ENCODE data around the gene HOXC5.

Gene HOXC5

DNA sequence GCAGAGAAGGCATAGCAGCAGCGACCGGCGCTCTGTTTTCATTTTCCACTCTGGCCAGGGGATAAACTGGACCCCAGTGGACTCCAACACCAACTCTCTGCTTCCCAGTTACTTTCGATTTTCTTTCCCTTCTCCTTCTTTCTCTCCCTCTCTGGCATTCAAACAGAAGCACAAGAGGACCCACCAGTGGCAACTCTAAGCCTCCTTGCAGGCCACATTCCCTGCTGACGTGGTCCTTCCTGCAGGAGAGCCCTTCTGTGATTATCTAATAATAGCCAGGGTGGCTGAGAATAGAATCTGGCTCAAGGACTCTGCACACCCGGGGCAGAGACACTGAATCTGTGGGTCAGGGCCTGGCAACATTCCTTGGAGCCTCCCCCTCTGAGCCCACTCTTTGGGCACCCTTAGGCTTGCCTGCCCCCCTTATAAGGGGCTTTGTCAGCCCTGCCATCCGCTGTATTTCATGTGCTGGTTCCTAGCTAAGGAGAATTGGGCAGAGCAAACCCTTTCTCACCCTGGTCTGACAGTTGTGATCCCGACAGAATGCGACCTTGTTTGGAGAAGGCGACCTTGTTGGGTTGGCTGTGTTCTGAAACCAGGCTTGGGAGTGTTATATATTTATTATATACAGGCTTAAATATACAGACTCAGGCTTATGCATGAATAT is 12.8 kb upstream of the HOXC5 start:
- no peak for DNase-seq (ENCODE audit: low spot score)

DNA sequence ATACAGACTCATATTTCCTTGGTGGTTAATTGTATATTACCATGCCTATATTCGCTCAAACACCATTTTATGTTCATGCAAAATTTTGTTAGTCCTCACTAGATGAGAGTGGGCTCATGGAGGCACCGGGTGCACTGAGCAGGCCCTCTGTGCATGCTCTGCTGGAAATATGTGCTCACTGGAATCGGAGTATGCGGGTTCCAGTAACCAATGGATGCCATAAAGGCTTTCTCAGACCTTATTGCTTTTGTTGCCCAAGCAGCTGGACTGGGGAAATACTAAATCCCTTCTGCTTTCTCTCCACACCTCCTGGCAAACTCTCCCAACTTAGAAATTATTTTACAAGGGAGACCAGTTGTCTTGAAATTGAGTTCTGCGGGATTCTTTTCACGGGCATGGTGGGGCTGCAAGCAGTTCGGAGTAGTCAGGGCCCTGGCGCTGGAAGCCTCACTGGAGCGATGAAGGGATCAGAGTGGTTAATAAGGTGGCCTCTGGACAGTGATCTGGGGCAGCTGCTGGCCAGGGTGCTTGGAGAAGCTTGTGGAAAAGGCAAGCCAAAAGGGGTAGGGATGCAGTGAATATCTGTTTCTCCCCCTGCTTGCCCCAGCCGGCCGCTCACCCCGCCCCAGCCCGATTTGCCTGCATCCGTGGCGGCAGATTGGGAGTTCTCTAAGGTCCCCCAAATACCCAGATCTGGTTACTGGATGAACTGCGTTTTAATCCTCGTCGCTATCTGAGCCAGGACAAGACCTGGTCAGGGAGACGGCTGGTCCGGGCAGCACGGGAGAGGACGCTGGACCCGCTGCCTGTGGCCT is 12.1 kb upstream of the HOXC5 start:
- no peak for DNase-seq (ENCODE audit: low spot score)

DNA sequence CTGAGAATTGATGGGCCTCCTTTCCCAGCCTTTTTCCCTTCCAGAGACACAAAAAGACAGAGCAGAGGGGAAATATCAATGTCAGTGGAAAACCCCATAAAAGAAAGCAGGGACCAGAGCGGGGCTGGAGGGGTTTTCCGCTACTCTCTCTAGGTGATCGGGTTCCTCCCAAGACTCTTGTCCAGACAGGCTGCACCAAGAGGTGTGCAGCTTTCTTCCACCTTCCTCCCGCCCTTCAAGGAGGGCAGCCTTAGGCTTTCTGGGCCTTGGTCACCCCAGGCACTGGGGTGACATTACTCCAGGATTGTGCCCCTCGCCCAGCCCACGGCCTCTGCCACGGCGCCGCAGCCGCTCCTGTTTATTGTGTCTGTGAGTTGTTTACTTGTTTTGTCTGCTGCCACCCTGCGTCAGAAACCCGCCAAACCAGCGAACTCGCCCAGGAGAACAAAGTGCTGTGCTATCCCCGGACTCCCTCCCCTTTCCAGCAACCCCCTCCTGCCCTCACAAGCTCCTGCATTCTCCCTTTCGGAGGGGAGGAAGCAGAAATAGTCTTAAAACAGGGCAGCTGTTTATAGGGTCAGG is 11.3 kb upstream of the HOXC5 start:
- no peak for DNase-seq (ENCODE audit: low spot score)

DNA sequence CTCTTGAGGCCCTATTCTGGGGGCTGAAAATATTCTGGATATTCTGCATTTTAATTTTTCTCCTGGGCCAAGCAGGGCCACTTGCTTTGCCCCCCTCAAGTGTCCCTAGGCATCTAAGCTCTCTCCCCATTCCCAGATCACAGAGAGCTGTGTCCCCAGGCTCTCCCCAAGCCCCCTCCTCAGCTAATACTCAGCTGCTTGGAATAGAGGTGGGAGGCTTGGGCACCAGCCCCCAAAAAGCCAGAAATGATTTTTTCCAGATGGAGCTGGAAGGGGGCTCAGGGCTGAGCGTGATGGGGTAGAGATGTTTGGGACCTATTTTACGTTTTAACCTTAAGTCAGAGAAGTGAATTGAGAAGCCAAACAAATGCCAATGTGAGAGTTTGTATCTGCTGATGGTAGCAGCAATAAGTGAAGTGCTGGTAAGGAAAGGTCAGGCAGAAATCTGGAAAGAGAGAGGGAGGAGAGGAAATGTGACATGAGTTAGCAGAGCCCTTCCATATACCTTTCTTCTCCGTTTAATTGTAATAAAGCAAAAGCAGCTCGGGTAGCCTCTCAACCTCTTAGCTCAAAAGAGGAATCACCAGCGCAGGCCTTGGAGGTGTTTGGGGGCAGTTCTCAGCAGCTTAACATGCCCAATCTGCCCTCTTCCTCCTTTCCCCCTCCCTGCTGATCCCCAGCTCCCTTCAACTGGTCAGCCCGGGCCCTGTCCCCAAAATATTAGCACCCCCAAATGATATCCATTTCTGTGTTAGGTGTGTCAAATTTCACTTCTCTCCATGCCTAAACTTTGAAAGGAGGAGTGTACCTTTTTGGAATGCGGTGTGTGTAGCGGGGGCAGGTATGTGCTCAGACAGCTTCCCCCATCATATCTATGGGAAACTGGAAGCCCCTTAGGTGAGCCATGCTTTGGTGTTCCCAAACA is 9.6 kb upstream of the HOXC5 start:
- DNase-seq (ENCODE audit: low spot score) = no peak

GRCh38 chr12:54024127-54024526 is 8.7 kb upstream of the HOXC5 start:
- DNase-seq (ENCODE audit: low spot score) = no peak

DNA sequence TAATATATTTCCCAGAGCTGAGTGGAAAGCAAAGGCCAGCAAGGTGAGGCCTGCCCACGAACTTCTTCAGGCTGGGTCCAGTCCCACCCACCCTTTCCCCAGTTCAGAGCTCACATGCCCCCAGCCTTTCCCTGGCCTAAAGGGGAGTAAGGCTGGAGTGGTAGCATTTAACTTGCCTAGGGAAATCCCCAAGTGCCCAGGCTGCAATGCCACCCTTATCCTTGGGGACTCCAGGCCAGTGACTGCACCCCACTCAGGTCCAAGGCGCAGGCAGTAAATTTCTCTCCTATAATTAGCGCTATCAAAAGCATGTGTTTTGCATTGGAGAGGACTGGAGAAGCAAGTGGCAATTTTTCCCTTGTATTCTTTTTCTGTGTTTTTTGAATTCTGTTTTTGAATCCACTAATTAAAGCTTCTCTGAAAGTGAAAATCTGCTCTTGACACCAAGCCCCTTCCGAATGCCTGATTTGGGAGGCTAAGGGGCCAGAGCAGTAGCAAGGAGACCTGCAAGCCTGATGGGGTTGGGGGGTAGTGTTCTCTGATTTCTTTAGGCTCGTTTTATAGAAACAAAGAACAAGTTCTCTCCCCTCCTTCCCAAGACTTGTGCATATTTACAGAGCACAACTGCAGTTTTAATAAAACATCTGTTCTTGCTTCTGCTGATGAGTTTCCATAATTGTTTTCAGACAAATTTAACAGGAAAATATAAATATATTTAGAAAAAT is 8.1 kb upstream of the HOXC5 start:
- no peak for DNase-seq (ENCODE audit: low spot score)

DNA sequence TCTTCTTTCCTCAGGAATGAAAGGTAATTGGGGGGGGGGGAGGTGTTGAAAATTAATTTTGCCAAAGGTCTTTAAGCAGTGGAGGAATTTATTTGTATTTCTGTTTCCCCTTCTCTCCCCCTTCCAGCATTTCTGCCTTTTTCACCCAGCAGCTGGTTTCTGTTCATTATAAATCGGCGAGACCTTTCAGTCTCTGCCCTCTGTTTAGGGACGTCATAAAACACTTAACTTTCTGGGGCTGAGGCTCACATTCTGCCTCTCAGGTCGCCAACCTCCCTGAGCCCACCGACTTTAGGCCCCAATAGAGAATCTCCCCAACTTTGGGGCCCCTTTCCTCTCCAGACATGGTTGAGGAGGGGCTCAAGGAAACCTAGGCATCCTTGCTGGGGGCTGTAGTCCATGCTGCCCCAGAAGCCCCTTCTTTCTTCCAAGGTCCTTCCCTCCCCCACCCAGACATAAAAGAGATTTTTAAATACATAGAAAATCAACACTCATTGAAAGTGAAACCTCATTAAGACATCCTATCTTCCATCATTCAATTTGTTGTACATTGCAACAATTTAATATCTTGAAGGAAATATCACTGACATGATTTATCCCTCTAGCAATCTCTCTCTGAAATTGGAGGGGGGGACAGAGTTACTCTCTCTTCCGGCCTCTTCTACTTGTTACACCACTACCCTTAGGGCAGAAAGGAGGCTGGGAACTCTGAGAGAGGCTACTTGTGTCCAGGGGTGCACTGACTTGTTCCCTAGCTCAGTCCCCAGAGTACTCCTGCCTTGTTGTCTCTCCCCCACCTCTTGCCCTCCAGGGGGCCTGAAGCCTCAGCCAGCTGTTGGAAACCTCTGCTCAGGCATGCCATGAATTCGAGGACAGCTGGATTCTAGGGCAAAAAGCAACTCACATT is 7.1 kb upstream of the HOXC5 start:
- no peak for DNase-seq (ENCODE audit: low spot score)

DNA sequence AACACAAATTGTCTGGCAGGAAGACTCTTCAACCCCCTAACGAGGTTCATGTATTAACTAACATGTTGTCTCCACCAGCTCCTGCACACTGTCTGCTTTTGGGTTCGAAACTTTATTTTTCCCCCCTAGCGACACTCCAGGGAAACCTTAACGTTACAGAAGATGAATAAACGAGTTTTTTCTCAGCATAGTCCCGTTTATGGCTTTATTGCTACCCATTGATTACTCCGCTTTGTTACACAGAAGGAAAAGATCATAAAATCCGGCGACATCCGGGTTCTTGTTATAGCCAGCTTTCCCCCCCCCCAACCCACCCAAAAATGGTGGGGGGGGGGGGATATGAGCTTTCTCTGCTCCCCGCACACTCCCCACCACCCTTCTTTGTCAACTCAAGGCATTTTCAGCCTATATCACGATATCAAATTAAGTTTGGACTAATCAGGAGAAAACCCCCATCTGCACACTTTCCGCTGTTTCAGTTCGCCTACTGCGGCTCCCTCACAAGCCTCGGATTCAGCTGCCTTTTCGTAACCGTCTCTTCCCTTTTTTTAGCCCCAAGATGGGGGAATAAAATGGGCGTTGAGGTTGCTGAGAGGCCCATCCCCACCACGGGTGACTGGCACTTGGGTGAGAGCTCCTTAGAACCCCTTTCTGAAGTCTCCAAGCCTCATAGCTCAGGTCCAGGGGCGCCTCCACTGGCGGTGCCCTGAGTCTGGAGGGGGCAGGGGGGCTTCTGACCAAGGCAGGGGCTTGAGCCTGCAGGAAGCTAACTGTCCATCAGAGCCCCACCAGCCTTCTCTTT is 6.0 kb upstream of the HOXC5 start:
- no peak for DNase-seq (ENCODE audit: low spot score)

- no peak for DNase-seq (ENCODE audit: low spot score)
Measured at GRCh38 chr12:54027442-54027786, 5.4 kb upstream of the HOXC5 start.

GRCh38 chr12:54028314-54029201 is 4.3 kb upstream of the HOXC5 start, which contains the start of gene HOXC6:
TSS of gene HOXC6 (plus strand) at chr12:54028440. CDS start at chr12:54028522, 82 bp downstream.
- no peak for DNase-seq (ENCODE audit: low spot score)

- no peak for DNase-seq (ENCODE audit: low spot score)
Measured at GRCh38 chr12:54029529-54030441, 3.1 kb upstream of the HOXC5 start.

DNA sequence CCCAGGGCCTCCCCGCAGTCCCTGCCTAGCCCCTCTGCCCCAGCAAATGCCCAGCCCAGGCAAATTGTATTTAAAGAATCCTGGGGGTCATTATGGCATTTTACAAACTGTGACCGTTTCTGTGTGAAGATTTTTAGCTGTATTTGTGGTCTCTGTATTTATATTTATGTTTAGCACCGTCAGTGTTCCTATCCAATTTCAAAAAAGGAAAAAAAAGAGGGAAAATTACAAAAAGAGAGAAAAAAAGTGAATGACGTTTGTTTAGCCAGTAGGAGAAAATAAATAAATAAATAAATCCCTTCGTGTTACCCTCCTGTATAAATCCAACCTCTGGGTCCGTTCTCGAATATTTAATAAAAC is 2.4 kb upstream of the HOXC5 start:
- no peak for DNase-seq (ENCODE audit: low spot score)

GRCh38 chr12:54030889-54031471 is 1.9 kb upstream of the HOXC5 start:
- DNase-seq (ENCODE audit: low spot score) = no peak

DNA sequence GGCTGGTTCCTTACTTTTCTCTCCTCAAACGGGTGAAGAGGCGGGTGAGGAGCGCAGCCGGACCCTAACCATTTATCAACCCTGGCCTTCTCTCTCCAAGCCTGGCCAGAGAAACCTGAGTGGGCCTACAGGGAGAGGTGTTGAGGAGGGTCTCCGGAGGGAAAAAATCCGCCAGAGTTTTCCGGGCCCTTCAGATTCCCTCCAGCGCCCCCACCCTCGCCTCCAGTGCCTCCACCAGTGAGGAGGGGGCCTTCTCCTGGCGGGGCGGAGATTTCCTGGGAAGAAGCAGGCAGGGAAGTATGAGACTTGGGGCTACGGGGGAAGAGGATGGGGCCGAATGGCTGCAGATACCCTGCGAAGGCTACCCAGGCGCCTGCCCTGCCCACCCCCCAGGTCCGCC is 1.4 kb upstream of the HOXC5 start:
- no peak for DNase-seq (ENCODE audit: low spot score)

- DNase-seq (ENCODE audit: low spot score) = no peak
Measured at GRCh38 chr12:54032086-54032619, 697 bp upstream of the HOXC5 start.

DNA sequence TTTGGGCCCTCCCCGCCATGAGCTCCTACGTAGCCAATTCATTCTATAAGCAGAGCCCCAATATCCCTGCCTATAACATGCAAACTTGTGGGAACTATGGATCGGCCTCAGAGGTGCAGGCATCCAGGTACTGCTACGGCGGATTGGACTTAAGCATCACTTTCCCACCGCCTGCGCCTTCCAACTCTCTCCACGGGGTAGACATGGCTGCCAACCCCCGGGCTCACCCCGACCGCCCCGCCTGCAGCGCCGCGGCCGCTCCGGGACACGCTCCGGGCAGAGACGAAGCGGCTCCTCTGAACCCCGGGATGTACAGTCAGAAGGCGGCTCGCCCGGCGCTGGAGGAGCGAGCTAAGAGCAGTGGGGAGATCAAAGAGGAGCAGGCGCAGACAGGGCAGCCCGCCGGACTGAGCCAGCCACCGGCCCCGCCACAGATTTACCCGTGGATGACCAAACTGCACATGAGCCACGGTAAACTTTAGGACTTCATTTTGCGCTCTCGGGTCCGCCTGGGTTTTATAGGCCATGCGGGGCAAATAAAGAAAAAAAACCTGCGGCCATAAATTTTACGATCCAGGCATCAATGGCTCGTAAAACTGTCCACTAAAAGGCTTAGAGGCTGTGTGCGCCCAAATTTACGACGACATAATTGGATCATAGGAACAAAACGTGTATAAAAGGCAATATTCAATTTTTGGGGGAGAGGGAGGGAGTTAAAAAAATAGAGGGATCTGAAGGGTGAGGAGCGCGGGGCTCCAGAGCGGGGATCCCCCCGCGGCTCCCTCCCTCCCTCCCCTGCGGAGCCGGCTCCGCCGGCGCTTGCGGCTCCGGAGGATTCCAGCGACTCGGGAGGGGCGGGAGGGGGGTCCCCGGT is 493 bp downstream of the HOXC5 start:
- DNase-seq (ENCODE audit: low spot score) = no peak

Measured in left forelimb (tissue), 1 donor.